ENCODE data around the gene ACSF3. TPM values are rescaled to one million over a fixed set of nuclear protein-coding genes. Genes with fewer than 3 reads are reported as not detected.

The ACSF3 gene
- total RNA-seq, 1 experiment from 2014 or later: 55.2 TPM

- TF ChIP-seq CTCF (IDR thresholded peaks at IDR 0.05; ENCODE audit: insufficient read depth in 1 of 2, low read depth in 1 of 2, low read length in 1 of 2, severe bottlenecking in 1 of 2, unreplicated experiment in 1 of 2): no peak
- intact Hi-C loops (cut with micrococcal nuclease; ENCODE audit: unreplicated experiment): no loop called here
These were observed 103.5 kb downstream of the ACSF3 start for GRCh38 chr16:89197033-89197632.

GRCh38 chr16:89197633-89198416 lies 104.2 kb downstream of the ACSF3 start:
- POLR2A ChIA-PET: no interaction called here
- H3K4me3 Mint-ChIP-seq (ENCODE audit: unreplicated experiment): no peak overlapping the region
- no peak for DNase-seq

More at GRCh38 chr16:89197033-89197632, 103.5 kb downstream of the ACSF3 start:
- Mint-ChIP-seq H3K27me3 (ENCODE audit: insufficient read depth, unreplicated experiment) (no peaks in the 10 kb centered on the region), H3K9me3 (ENCODE audit: unreplicated experiment) (no peaks in the 10 kb centered on the region), H3K4me3 (ENCODE audit: unreplicated experiment) (no peak overlapping the region), H3K4me1 (ENCODE audit: low read depth, unreplicated experiment) (no peaks in the 10 kb centered on the region), H3K36me3 (ENCODE audit: insufficient read depth, unreplicated experiment) (no peaks in the 10 kb centered on the region), H3K27ac (ENCODE audit: unreplicated experiment) (no peak overlapping the region)
- Histone ChIP-seq H3K4me3 (ENCODE audit: low read depth, low read length) (no peak overlapping the region), H3K27me3 (replicated peaks; ENCODE audit: control insufficient read depth, insufficient read depth, low read length) (no peaks in the 10 kb centered on the region; the same call in 1 of the 2 replicates), H3K9me3 (no peaks in the 10 kb centered on the region), H3K36me3 (ENCODE audit: control insufficient read depth, insufficient read depth, low read length) (no peaks in the 10 kb centered on the region), H3K4me1 (peaks cover 17% of the 10 kb centered on the region)
- no peak for DNase-seq
- ChIA-PET CTCF (no interaction called here), POLR2A (no interaction called here)
- no TSS peak for BruUV-seq (replicated peaks)

More at GRCh38 chr16:89197633-89198416, 104.2 kb downstream of the ACSF3 start:
- Histone ChIP-seq H3K36me3 (ENCODE audit: control insufficient read depth, insufficient read depth, low read length) (no peaks in the 10 kb centered on the region), H3K27me3 (replicated peaks; ENCODE audit: control insufficient read depth, insufficient read depth, low read length) (no peaks in the 10 kb centered on the region; the same call in 1 of the 2 replicates), H3K4me3 (ENCODE audit: low read depth, low read length) (no peak overlapping the region), H3K9me3 (no peaks in the 10 kb centered on the region), H3K4me1 (peaks cover 17% of the 10 kb centered on the region)
- H3K27me3 Mint-ChIP-seq (ENCODE audit: insufficient read depth, unreplicated experiment): peaks cover 2% of the 10 kb centered on the region
- no peak for TF ChIP-seq CTCF (IDR thresholded peaks at IDR 0.05; ENCODE audit: insufficient read depth in 1 of 2, low read depth in 1 of 2, low read length in 1 of 2, severe bottlenecking in 1 of 2, unreplicated experiment in 1 of 2)
- intact Hi-C loops (cut with micrococcal nuclease; ENCODE audit: unreplicated experiment): no loop called here
- CTCF ChIA-PET: no interaction called here
- BruUV-seq (replicated peaks): no TSS peak
- no peak overlapping the region for H3K27ac Mint-ChIP-seq (ENCODE audit: unreplicated experiment)
- H3K36me3 Mint-ChIP-seq (ENCODE audit: insufficient read depth, unreplicated experiment): peaks cover 2% of the 10 kb centered on the region
- no peaks in the 10 kb centered on the region for H3K9me3 Mint-ChIP-seq (ENCODE audit: unreplicated experiment)
- H3K4me1 Mint-ChIP-seq (ENCODE audit: low read depth, unreplicated experiment): peaks cover 2% of the 10 kb centered on the region
